Spleen (tissue), 11 donors: ENCODE measurements around the gene CSTPP1. TPM values are rescaled to one million over a fixed set of nuclear protein-coding genes. Genes with fewer than 3 reads are reported as not detected.

ENCODE experiments used
- DNase-seq: peaks from one replicate; pipeline ENCODE4 v3.0.0-alpha.2; 2020
- H3K27ac ChIP-seq, 8 donors: fragments of 200-600 bp; sonication (generic) in 7 of 8; 1 replicate in 4 of 8; 2 replicates in 4 of 8; pipeline versions ENCODE4 v1.5.0 to v1.8.0; 2016 to 2021; ENCODE audit warnings: inconsistent platforms in 4 of 8, mild to moderate bottlenecking in 4 of 8, moderate library complexity in 1 of 8
- H3K27me3 ChIP-seq, 7 donors: fragments of 200-600 bp; sonication (generic) in 6 of 7; replicated peaks in 1 of 7; 1 replicate in 4 of 7; 2 replicates in 3 of 7; pipeline versions ENCODE4 v1.5.0 to v1.8.0; 2016 to 2021; ENCODE audit warnings: inconsistent platforms in 3 of 7, mild to moderate bottlenecking in 1 of 7
- H3K36me3 ChIP-seq, 6 donors: fragments of 200-600 bp; sonication (generic) in 5 of 6; 1 replicate in 4 of 6; 2 replicates in 2 of 6; pipeline versions ENCODE4 v1.5.0 to v1.8.0; 2016 to 2021; ENCODE audit warnings: inconsistent platforms in 2 of 6
- H3K4me1 ChIP-seq, 6 donors: fragments of 200-600 bp; sonication (generic) in 5 of 6; 1 replicate in 3 of 6; 2 replicates in 3 of 6; pipeline versions ENCODE4 v1.5.0 to v1.8.0; 2016 to 2021; ENCODE audit warnings: inconsistent platforms in 3 of 6
- H3K4me3 ChIP-seq, 8 donors: fragments of 200-600 bp; sonication (generic) in 7 of 8; 1 replicate in 4 of 8; 2 replicates in 4 of 8; pipeline versions ENCODE4 v1.5.0 to v1.8.0; 2016 to 2021; ENCODE audit warnings: inconsistent platforms in 4 of 8, mild to moderate bottlenecking in 4 of 8, moderate library complexity in 2 of 8
- H3K9me3 ChIP-seq, 8 donors: fragments of 200-600 bp; sonication (generic) in 7 of 8; 1 replicate in 4 of 8; 2 replicates in 4 of 8; pipeline versions ENCODE4 v1.5.0 to v1.8.0; 2016 to 2021; ENCODE audit warnings: inconsistent platforms in 4 of 8
- POLR2A ChIP-seq, 3 donors: fragments of 450-650 bp; IDR thresholded peaks; one replicate each; pipeline ENCODE4 v1.5.1; 2017; ENCODE audit warnings: antibody characterized with exemption in 3 of 3, mild to moderate bottlenecking in 1 of 3
- POLR2AphosphoS5 ChIP-seq, 3 donors: sonication (generic); formaldehyde crosslinking; IDR thresholded peaks; one replicate each; pipeline ENCODE4 v1.5.1; 2017; ENCODE audit warnings: antibody characterized with exemption in 3 of 3
- WGBS, 5 donors: extraction: QIAGEN DNeasy Blood & Tissue Kit in 3 of 5; methylation state at CpG; one replicate each; pipeline versions ENCODE4 v1.1.5 to v1.1.7; 2013 to 2018; 5-methylcytosine and 5-hydroxymethylcytosine counted together
- intact Hi-C: fragments of 100-400 bp; cut with DNase I; formaldehyde crosslinking; loops from one replicate; pipeline ENCODE4 v1.15.0; 2023; ENCODE audit warnings: low total_unique reads
- polyA plus RNA-seq, 3 donors: library from polyadenylated mRNA; stranded (reverse); fragments of 200-250 nt; gene quantifications; one replicate each; pipeline ENCODE4 v1.2.1, GENCODE V29; 2013
- total RNA-seq, 7 donors: library from RNA; depleted of rRNA in 3 of 7; stranded (reverse); fragments of >200 nt in 3 of 7; fragmentation: NEBNext Ultra II Directional in 4 of 7; extraction: Animal tissue kit (Norgen Biotek cat#: 25700) in 4 of 7; gene quantifications; one replicate each; pipeline versions ENCODE4 v1.1.0 to v1.2.1, GENCODE V29; 2016 to 2021
- TF ChIP-seq, protein P1 (sequence below), 11 experiments: fragments of 200-600 bp in 7 of 11; fragments of 450-650 bp in 4 of 11; sonication (generic) in 4 of 11; IDR thresholded peaks in 8 of 11; conservative IDR thresholded peaks in 3 of 11; 1 replicate in 7 of 11; 2 replicates in 4 of 11; pipeline versions ENCODE4 v1.4.0 to v1.8.0; 2016 to 2021; ENCODE audit warnings: antibody characterized with exemption in 11 of 11, inconsistent platforms in 4 of 11, mild to moderate bottlenecking in 1 of 11
- donor health status: healthy with polysubstance abuse.
- donor health status: DM: no; HTN: no; CAD: no; lungs with moderate emphysema.
- donor health status: DM: no; HTN: no; CAD: no.
- donor health status: Bipolar disorder and iron deficiency.
- donor health status: healthy.
- donor health status: DM: no; HTN: no; CAD: no.
- donor health status: DM: yes; HTN: yes; CAD: no.

The CSTPP1 gene
- total and polyA plus RNA-seq, 10 donors: 8.6 to 23.0 (median 14.4) TPM

DNA sequence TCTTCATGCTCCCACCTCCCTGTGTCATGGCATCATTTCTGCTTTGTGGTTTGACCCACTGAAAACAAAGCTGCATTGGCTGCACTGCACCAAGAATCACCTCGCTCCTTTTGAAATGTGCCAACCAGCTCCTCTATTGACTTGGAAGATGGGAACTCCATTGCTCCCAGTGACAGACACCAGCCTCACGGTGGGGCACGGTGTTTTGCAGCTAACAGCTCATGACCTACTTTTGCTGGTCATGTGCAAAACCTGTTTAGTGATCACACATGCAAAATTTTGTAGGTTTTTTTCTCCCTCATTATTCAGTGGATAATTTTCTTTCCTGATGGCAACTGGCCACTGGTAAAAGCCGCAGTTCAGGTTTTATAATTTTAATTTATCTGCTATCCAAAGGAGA, 203.3 kb downstream of the CSTPP1 start:
- intact Hi-C loops: no loop called here
- Histone ChIP-seq H3K27ac (no peak overlapping the region), H3K27me3 (no peaks in the 10 kb centered on the region), H3K4me1 (no peaks in the 10 kb centered on the region), H3K4me3 (no peak overlapping the region), H3K36me3 (peaks cover 0 to 27% (median 10%) of the 10 kb centered on the region in 6 donors), H3K9me3 (no peaks in the 10 kb centered on the region)
- 90 to 96% (median 91%) methylated on average over 4 of the region's 4 CpGs for WGBS, 5 donors
- TF ChIP-seq POLR2A (IDR thresholded peaks at IDR 0.05): no peak
- TF ChIP-seq, protein P1, sequence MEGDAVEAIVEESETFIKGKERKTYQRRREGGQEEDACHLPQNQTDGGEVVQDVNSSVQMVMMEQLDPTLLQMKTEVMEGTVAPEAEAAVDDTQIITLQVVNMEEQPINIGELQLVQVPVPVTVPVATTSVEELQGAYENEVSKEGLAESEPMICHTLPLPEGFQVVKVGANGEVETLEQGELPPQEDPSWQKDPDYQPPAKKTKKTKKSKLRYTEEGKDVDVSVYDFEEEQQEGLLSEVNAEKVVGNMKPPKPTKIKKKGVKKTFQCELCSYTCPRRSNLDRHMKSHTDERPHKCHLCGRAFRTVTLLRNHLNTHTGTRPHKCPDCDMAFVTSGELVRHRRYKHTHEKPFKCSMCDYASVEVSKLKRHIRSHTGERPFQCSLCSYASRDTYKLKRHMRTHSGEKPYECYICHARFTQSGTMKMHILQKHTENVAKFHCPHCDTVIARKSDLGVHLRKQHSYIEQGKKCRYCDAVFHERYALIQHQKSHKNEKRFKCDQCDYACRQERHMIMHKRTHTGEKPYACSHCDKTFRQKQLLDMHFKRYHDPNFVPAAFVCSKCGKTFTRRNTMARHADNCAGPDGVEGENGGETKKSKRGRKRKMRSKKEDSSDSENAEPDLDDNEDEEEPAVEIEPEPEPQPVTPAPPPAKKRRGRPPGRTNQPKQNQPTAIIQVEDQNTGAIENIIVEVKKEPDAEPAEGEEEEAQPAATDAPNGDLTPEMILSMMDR (IDR thresholded peaks at IDR 0.05 in 8 of 11, conservative IDR thresholded peaks at IDR 0.05 in 3 of 11): no peak
- TF ChIP-seq POLR2AphosphoS5 (IDR thresholded peaks at IDR 0.05): no peak
- no peak for DNase-seq

DNA sequence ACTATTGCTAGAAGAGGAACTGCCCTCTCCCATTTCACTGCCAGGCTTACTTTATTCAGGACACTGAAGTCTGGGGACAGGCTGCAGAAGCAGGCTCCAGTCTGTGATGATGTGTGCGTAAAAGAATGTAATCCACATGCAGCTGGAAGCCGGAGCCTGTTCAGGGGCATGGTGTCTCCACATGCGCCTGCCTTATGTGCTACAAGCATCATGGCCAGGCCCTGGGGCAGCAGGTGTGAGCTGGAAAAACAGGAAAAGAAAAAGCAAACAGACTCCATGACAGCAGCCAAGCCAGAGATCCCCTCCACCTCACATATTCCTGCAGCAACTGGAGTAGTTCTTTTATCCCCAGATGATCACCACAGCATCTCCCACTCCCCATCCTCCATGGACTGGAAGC, 206.8 kb downstream of the CSTPP1 start:
- no peak overlapping the region for H3K4me3 ChIP-seq
- no peaks in the 10 kb centered on the region for H3K9me3 ChIP-seq
- intact Hi-C loops: no loop called here
- H3K4me1 ChIP-seq: no peaks in the 10 kb centered on the region
- no peak for DNase-seq
- H3K36me3 ChIP-seq: peaks cover 0 to 17% (median 0%) of the 10 kb centered on the region in 6 donors
- WGBS, 5 donors: 90 to 100% (median 93%) methylated on average over 3 of the region's 3 CpGs
- TF ChIP-seq POLR2AphosphoS5 (IDR thresholded peaks at IDR 0.05) (no peak), POLR2A (IDR thresholded peaks at IDR 0.05) (no peak)
- TF ChIP-seq, protein P1 (IDR thresholded peaks at IDR 0.05 in 8 of 11, conservative IDR thresholded peaks at IDR 0.05 in 3 of 11): no peak
- H3K27me3 ChIP-seq: no peaks in the 10 kb centered on the region
- H3K27ac ChIP-seq: no peak overlapping the region

DNA sequence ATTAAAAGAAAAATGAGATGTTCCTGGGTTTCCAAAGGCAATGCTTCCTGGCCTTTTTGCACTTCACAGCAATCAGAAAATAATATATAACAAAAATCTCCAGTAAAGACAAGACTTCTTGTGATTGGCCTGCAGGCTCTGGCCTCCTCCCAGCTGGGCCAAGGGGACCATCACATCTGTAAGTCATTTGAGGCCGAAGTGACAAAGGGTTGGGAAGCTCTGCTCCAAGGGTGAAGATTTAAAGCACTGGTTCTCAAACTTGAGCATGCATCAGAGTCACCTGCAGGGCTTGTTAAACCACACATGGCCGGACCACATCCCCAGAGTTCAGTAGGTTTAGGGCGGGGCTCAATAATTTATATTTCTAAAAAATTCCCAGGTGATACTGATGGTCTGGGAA, 208.0 kb downstream of the CSTPP1 start:
- Histone ChIP-seq H3K27me3 (no peaks in the 10 kb centered on the region), H3K9me3 (no peaks in the 10 kb centered on the region), H3K27ac (no peak overlapping the region), H3K4me3 (no peak overlapping the region), H3K36me3 (peaks cover 0 to 10% (median 0%) of the 10 kb centered on the region in 6 donors), H3K4me1 (no peaks in the 10 kb centered on the region)
- no peak for TF ChIP-seq POLR2AphosphoS5 (IDR thresholded peaks at IDR 0.05)
- TF ChIP-seq, protein P1 (IDR thresholded peaks at IDR 0.05 in 8 of 11, conservative IDR thresholded peaks at IDR 0.05 in 3 of 11): no peak
- TF ChIP-seq POLR2A (IDR thresholded peaks at IDR 0.05): no peak
- 93 to 97% (median 95%) methylated on average over 3 of the region's 3 CpGs for WGBS, 5 donors
- DNase-seq: no peak
- intact Hi-C loops: no loop called here

DNA sequence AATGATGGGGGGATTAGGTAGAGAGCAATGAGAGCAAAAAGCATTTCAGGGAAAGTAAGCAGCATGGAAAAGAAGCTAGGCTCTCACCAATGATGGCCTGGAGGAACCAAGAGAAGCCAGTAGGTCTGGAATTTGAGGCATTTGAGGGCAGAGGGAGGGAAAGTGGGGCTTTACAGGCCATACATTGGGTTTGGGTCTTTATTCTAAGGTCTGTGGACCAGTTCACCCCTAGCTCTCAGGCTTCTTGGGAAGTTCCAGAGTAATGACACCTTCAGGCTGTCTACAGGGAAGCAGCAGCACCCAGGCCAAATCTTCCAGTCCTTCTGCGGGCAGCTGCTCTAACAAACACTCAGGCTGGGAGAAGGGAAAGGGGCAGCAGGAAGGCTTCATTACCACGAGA, 210.7 kb downstream of the CSTPP1 start:
- peaks cover 0 to 3% (median 0%) of the 10 kb centered on the region in 6 donors for H3K4me1 ChIP-seq
- H3K27me3 ChIP-seq: no peaks in the 10 kb centered on the region
- DNase-seq: no peak
- WGBS, 5 donors: 88 to 98% (median 91%) methylated on average over 2 of the region's 2 CpGs
- H3K36me3 ChIP-seq: peaks cover 0 to 7% (median 0%) of the 10 kb centered on the region in 6 donors
- no peak for TF ChIP-seq POLR2A (IDR thresholded peaks at IDR 0.05)
- TF ChIP-seq POLR2AphosphoS5 (IDR thresholded peaks at IDR 0.05): no peak
- TF ChIP-seq, protein P1 (IDR thresholded peaks at IDR 0.05 in 8 of 11, conservative IDR thresholded peaks at IDR 0.05 in 3 of 11): no peak
- H3K9me3 ChIP-seq: no peaks in the 10 kb centered on the region
- H3K4me3 ChIP-seq: no peak overlapping the region
- no peak overlapping the region for H3K27ac ChIP-seq
- intact Hi-C loops: no loop called here
